ENCODE results near the gene NSMF. TPM values are rescaled to one million over a fixed set of nuclear protein-coding genes. Genes with fewer than 3 reads are reported as not detected.

The NSMF gene
- total and polyA plus RNA-seq, 2 experiments from 2014 or later: 20.3 to 103 TPM

GRCh38 chr9:137454597-137455358 lies 4.4 kb downstream of the NSMF start (continued):
- TF ChIP-seq ETS1 (IDR thresholded peaks at IDR 0.05): no peak
- TF ChIP-seq POLR2AphosphoS5 (IDR thresholded peaks at IDR 0.05; ENCODE audit: low read depth): no peak
- no peak for TF ChIP-seq REST (IDR thresholded peaks at IDR 0.05; ENCODE audit: unreplicated experiment)
- no peak for TF ChIP-seq ZNF331 (CRISPR knock-in tag; IDR thresholded peaks at IDR 0.05; ENCODE audit: low read depth)
- TF ChIP-seq JUNB (IDR thresholded peaks at IDR 0.05; ENCODE audit: unreplicated experiment): no peak
- no peak for TF ChIP-seq CTCF (conservative IDR thresholded peaks at IDR 0.05; ENCODE audit: low read depth in 2 of 2)
- no peak for TF ChIP-seq ZNF114 (CRISPR knock-in tag; IDR thresholded peaks at IDR 0.05)

GRCh38 chr9:137454145-137454596 lies 5.0 kb downstream of the NSMF start:
- Mint-ChIP-seq H3K27ac (peak overlapping the region; percentile 86), H3K9me3 (no peaks in the 10 kb centered on the region), H3K27me3 (ENCODE audit: insufficient read depth, low read depth, poor library complexity) (peaks cover 6% of the 10 kb centered on the region), H3K4me1 (peaks cover 6% of the 10 kb centered on the region; the same call in 1 of the 3 replicates), H3K36me3 (ENCODE audit: low read depth) (peaks cover 6% of the 10 kb centered on the region; the same call in 2 of the 3 replicates), H3K4me3 (peak overlapping the region; percentile 71)
- H4K20me1 ChIP-seq (replicated peaks; ENCODE audit: insufficient read depth): no peaks in the 10 kb centered on the region; the same call in 1 of the 2 replicates
- H3K4me2 ChIP-seq: peak overlapping the region; percentile 83
- H3K9me2 ChIP-seq (ENCODE audit: insufficient read depth): no peaks in the 10 kb centered on the region
- 0 out of 2 replicates have a peak overlapping the region, but pooled peaks have one; percentile 69 for H3K27ac ChIP-seq (ENCODE audit: low read depth)
- H3F3A ChIP-seq (replicated peaks; ENCODE audit: low read depth): 0 out of 2 replicates have a peak, but pooled peaks cover 3% of the 10 kb centered on the region
- peak overlapping the region; percentile 58 for H3K4me3 ChIP-seq
- no peaks in the 10 kb centered on the region for H3K79me2 ChIP-seq (replicated peaks; ENCODE audit: insufficient read depth)
- no peak for TF ChIP-seq ZNF462 (CRISPR knock-in tag; IDR thresholded peaks at IDR 0.05)
- TF ChIP-seq POLR2AphosphoS5 (IDR thresholded peaks at IDR 0.05; ENCODE audit: low read depth): peak; percentile 3
- no peak for TF ChIP-seq ZNF114 (CRISPR knock-in tag; IDR thresholded peaks at IDR 0.05)
- no peak for TF ChIP-seq NANOG (IDR thresholded peaks at IDR 0.05; ENCODE audit: borderline replicate concordance)
- TF ChIP-seq EZH2 (IDR thresholded peaks at IDR 0.05; ENCODE audit: low read depth, unreplicated experiment): no peak
- no peak for TF ChIP-seq ZNF331 (CRISPR knock-in tag; IDR thresholded peaks at IDR 0.05; ENCODE audit: low read depth)
- TF ChIP-seq CREB1 (CRISPR knock-in tag; IDR thresholded peaks at IDR 0.05; ENCODE audit: low read depth): no peak
- peak; percentile 37 for ATAC-seq
- no peak overlapping the region for H2AFZ ChIP-seq
- H3K36me3 ChIP-seq (ENCODE audit: insufficient read depth): peaks cover 6% of the 10 kb centered on the region; the same call in 1 of the 2 replicates
- H3K4me1 ChIP-seq (ENCODE audit: insufficient read depth): peaks cover 6% of the 10 kb centered on the region; the same call in 1 of the 2 replicates
- peak; percentile 79 for DNase-seq (ENCODE audit: low spot score)
- H3K27me3 ChIP-seq (ENCODE audit: insufficient read depth): no peaks in the 10 kb centered on the region
